ENCODE measurements around the gene TNFRSF18. TPM values are rescaled to one million over a fixed set of nuclear protein-coding genes. Genes with fewer than 3 reads are reported as not detected.

Gene TNFRSF18
- total RNA-seq, 2 experiments from 2014 or later: not detected

DNA sequence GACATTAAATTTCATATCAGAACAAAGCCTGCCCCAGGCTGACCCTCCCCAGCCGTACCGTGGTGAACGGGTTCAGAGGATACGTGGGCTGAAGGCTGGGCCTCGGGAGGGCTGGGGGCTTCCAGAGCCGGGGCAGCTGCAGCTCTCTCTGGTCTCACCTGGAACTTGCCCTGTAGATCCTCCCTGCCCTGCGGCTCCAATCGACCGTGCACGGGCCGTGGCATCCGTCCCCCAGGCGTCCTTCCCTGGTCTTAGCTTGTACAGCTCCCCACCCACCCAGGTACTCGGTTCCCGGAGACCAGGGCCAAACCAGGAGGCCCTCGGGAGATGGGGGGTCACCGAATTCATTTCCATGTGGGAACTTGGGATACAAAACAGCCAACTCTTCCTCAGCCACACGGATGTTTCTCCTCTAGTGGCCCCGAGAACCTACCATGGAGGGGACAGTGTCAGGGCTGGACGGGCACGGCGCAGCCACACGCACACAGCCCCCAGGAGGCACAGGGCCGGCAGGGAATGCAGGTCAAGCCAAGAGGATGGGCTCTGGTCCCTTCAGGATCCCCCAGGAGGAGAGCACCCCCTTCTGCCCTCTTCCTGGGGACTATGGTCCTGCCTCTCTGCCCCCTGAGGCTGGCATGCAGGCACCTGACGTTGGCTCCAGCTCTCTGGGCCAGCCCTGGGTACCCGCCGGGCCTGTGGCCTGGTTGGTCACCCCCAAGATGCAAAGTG, 28.8 kb upstream of the TNFRSF18 start:
- Histone ChIP-seq H4K20me1 (ENCODE audit: insufficient read depth, low read length) (no peaks in the 10 kb centered on the region), H3K36me3 (ENCODE audit: insufficient read depth, low read length) (no peaks in the 10 kb centered on the region), H3K4me1 (ENCODE audit: insufficient read depth, low read length, poor library complexity, severe bottlenecking) (peaks cover 21% of the 10 kb centered on the region), H2AFZ (ENCODE audit: low read length) (no peak overlapping the region), H3K9me3 (ENCODE audit: low read length) (no peaks in the 10 kb centered on the region), H3K27ac (ENCODE audit: low read depth, low read length, poor library complexity, severe bottlenecking) (no peak overlapping the region), H3K4me2 (ENCODE audit: low read length) (no peak overlapping the region), H3K79me2 (ENCODE audit: insufficient read depth, low read depth, low read length) (peaks cover 36% of the 10 kb centered on the region), H3K4me3 (ENCODE audit: low read depth, low read length, poor library complexity, severe bottlenecking) (no peak overlapping the region), H3K9me2 (ENCODE audit: insufficient read depth, low read length) (no peaks in the 10 kb centered on the region)
- no TSS peak for BruUV-seq (replicated peaks)
- DNase-seq (ENCODE audit: low spot score): no peak
- TF ChIP-seq, protein P1, sequence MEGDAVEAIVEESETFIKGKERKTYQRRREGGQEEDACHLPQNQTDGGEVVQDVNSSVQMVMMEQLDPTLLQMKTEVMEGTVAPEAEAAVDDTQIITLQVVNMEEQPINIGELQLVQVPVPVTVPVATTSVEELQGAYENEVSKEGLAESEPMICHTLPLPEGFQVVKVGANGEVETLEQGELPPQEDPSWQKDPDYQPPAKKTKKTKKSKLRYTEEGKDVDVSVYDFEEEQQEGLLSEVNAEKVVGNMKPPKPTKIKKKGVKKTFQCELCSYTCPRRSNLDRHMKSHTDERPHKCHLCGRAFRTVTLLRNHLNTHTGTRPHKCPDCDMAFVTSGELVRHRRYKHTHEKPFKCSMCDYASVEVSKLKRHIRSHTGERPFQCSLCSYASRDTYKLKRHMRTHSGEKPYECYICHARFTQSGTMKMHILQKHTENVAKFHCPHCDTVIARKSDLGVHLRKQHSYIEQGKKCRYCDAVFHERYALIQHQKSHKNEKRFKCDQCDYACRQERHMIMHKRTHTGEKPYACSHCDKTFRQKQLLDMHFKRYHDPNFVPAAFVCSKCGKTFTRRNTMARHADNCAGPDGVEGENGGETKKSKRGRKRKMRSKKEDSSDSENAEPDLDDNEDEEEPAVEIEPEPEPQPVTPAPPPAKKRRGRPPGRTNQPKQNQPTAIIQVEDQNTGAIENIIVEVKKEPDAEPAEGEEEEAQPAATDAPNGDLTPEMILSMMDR (conservative IDR thresholded peaks at IDR 0.05; ENCODE audit: low read length): no peak
- no peak for TF ChIP-seq EZH2phosphoT487 (IDR thresholded peaks at IDR 0.05; ENCODE audit: borderline replicate concordance, low read depth, low read length)
- intact Hi-C loops (cut with micrococcal nuclease; ENCODE audit: unreplicated experiment): loop anchor here (10.0 kb wide), 1 partner anchor 200 kb away; no protein-coding TSS in a partner anchor
- CTCF ChIA-PET (ENCODE audit: unreplicated experiment): no interaction called here
- POLR2A ChIA-PET: no interaction called here

DNA sequence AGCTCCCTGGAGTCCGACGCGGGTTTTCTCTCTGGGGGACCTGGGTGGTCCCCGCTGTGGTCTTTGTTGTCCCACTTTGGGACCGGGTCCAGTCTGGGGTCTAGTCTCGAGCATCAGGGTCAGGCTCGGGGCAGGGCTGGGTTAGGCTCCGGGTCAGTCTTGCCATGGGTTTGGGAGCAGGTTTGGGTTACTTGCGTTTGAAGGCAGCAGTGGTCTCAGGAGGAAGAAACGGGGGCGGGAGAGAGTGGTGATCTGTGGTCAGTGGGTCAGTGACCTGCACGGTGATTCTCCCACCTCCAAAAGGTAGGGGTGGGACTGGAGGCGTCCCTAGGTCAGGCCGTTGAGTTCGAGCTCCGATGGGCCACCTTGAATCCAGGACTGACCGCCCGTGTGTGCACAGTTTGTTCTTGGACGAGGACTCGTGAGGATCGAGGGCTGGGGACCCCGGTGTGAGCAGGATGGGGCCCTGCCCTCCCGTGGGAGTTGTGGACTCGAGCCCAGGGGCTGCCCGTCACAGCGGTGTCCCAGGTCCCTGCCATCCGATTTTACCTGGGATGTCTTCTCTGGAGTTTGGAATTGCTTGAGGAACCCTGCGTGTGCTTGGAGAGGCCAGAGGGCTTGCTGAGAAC, 27.9 kb upstream of the TNFRSF18 start:
- no peaks in the 10 kb centered on the region for H3K9me3 ChIP-seq (ENCODE audit: low read length)
- no peak for TF ChIP-seq EZH2phosphoT487 (IDR thresholded peaks at IDR 0.05; ENCODE audit: borderline replicate concordance, low read depth, low read length)
- TF ChIP-seq, protein P1 (conservative IDR thresholded peaks at IDR 0.05; ENCODE audit: low read length): no peak
- peaks cover 45% of the 10 kb centered on the region for H3K79me2 ChIP-seq (ENCODE audit: insufficient read depth, low read depth, low read length)
- H3K36me3 ChIP-seq (ENCODE audit: insufficient read depth, low read length): peaks cover 9% of the 10 kb centered on the region
- no peak overlapping the region for H2AFZ ChIP-seq (ENCODE audit: low read length)
- peaks cover 28% of the 10 kb centered on the region for H3K4me1 ChIP-seq (ENCODE audit: insufficient read depth, low read length, poor library complexity, severe bottlenecking)
- ChIA-PET CTCF (ENCODE audit: unreplicated experiment) (no interaction called here), POLR2A (no interaction called here)
- BruUV-seq (replicated peaks): no TSS peak
- H3K4me3 ChIP-seq (ENCODE audit: low read depth, low read length, poor library complexity, severe bottlenecking): no peak overlapping the region
- no peak overlapping the region for H3K27ac ChIP-seq (ENCODE audit: low read depth, low read length, poor library complexity, severe bottlenecking)
- no peak for DNase-seq (ENCODE audit: low spot score)
- peak overlapping the region; percentile 70; the same call in 1 of the 2 replicates for H3K4me2 ChIP-seq (ENCODE audit: low read length)
- no peaks in the 10 kb centered on the region for H3K9me2 ChIP-seq (ENCODE audit: insufficient read depth, low read length)
- intact Hi-C loops (cut with micrococcal nuclease; ENCODE audit: unreplicated experiment): loop anchor here (5.0 to 10.0 kb wide), 2 partner anchors 73 to 199 kb away; partner anchors contain the start of genes ACAP3 and PUSL1
- H4K20me1 ChIP-seq (ENCODE audit: insufficient read depth, low read length): no peaks in the 10 kb centered on the region

DNA sequence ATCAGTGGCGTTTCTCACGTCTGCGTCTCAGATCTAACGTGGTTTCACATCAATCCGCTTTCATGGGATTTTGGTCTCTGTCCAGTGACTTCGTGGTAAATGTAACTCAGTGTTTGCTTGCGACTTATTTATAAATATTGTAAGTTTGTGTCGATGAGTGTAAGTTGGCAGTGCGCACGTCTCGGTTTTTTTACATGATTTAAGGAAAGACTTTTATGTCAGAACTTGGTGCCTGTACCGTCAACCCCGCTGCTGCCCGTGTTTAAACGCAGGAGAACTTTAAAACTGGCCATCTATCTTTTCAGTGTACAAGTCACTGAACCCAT, 27.1 kb upstream of the TNFRSF18 start:
- no peak overlapping the region for H3K27ac ChIP-seq (ENCODE audit: low read depth, low read length, poor library complexity, severe bottlenecking)
- POLR2A ChIA-PET: no interaction called here
- CTCF ChIA-PET (ENCODE audit: unreplicated experiment): no interaction called here
- no peaks in the 10 kb centered on the region for H3K9me3 ChIP-seq (ENCODE audit: low read length)
- no peaks in the 10 kb centered on the region for H4K20me1 ChIP-seq (ENCODE audit: insufficient read depth, low read length)
- H3K4me1 ChIP-seq (ENCODE audit: insufficient read depth, low read length, poor library complexity, severe bottlenecking): peaks cover 28% of the 10 kb centered on the region
- H3K4me3 ChIP-seq (ENCODE audit: low read depth, low read length, poor library complexity, severe bottlenecking): peak overlapping the region; percentile 69
- no peak overlapping the region for H2AFZ ChIP-seq (ENCODE audit: low read length)
- peaks cover 16% of the 10 kb centered on the region for H3K36me3 ChIP-seq (ENCODE audit: insufficient read depth, low read length)
- H3K9me2 ChIP-seq (ENCODE audit: insufficient read depth, low read length): no peaks in the 10 kb centered on the region
- TF ChIP-seq, protein P1 (conservative IDR thresholded peaks at IDR 0.05; ENCODE audit: low read length): no peak
- TF ChIP-seq EZH2phosphoT487 (IDR thresholded peaks at IDR 0.05; ENCODE audit: borderline replicate concordance, low read depth, low read length): no peak
- BruUV-seq (replicated peaks): no TSS peak
- intact Hi-C loops (cut with micrococcal nuclease; ENCODE audit: unreplicated experiment): loop anchor here (5.0 to 10.0 kb wide), 2 partner anchors 74 to 199 kb away; partner anchors contain the start of genes ACAP3 and PUSL1
- H3K4me2 ChIP-seq (ENCODE audit: low read length): peak overlapping the region; percentile 70
- no peak for DNase-seq (ENCODE audit: low spot score)
- peaks cover 52% of the 10 kb centered on the region for H3K79me2 ChIP-seq (ENCODE audit: insufficient read depth, low read depth, low read length)

All from OCI-LY7 (cell line).